Measurements from ENCODE around the gene LRRFIP1. TPM values are rescaled to one million over a fixed set of nuclear protein-coding genes. Genes with fewer than 3 reads are reported as not detected.

The LRRFIP1 gene
- total and polyA plus RNA-seq, 8 donors, result 18.4 to 55.0 (median 31.7) TPM

DNA sequence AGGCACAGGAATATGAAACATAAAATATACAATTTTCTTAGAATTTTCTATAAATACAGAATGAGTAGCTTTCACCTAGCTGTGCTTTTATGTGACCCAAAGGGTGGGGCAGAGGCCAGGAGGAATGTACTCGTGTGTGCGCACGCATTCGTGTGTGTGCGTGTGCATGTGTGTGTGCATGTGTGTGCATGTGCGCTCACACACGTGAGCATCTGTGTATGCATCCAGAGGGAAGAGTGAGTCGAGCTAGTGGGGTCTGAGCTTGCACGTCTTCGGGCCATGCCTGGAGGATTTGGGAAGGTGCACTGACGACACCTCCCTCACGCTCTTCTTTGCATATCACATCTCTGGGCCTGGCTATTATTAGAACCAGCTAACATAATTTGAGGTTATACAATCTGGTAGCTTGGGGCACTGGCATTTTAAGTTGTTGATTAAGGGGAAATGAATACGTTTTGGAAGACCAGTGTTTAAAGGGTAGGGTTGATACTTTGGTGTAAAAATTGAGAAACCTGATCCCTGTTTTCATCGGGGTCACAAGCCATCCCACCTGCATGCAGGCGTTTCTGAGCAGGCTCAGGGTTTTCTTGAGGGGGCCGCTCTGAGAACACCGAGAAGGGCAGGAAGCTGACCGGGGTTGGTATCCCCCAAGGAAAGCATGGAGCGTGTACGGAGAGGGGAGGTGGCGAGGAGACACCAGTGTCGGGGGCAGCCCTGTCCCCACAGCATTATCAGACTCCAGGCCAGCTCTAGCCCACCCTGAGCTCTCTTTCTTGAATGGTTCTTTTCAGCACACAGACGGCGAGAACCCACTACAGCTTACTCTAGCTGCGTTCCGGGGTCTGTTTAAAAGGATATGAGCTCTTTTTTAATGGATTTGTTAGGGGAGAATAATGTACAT is 85.3 kb downstream of the LRRFIP1 start:
- H3K4me3 ChIP-seq, result no peak overlapping the region
- peaks cover 0 to 2% (median 0%) of the 10 kb centered on the region in 3 donors for H3K36me3 ChIP-seq
- ATAC-seq (no peak), DNase-seq (peak in 1 of 6 donors; percentile 5), FAIRE-seq (no peak)
- no peaks in the 10 kb centered on the region for H3K27me3 ChIP-seq
- no peaks in the 10 kb centered on the region for H3K9me3 ChIP-seq
- WGBS, 2 donors, result 94 to 96% methylated on average over 26 of the region's 26 CpGs
- TF ChIP-seq, protein P1, sequence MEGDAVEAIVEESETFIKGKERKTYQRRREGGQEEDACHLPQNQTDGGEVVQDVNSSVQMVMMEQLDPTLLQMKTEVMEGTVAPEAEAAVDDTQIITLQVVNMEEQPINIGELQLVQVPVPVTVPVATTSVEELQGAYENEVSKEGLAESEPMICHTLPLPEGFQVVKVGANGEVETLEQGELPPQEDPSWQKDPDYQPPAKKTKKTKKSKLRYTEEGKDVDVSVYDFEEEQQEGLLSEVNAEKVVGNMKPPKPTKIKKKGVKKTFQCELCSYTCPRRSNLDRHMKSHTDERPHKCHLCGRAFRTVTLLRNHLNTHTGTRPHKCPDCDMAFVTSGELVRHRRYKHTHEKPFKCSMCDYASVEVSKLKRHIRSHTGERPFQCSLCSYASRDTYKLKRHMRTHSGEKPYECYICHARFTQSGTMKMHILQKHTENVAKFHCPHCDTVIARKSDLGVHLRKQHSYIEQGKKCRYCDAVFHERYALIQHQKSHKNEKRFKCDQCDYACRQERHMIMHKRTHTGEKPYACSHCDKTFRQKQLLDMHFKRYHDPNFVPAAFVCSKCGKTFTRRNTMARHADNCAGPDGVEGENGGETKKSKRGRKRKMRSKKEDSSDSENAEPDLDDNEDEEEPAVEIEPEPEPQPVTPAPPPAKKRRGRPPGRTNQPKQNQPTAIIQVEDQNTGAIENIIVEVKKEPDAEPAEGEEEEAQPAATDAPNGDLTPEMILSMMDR (IDR thresholded peaks at IDR 0.05), result no peak
- H3K4me1 ChIP-seq, result peaks cover 0 to 17% (median 7%) of the 10 kb centered on the region in 3 donors
- intact Hi-C loops (cut with DNase I), result no loop called here
- no peak overlapping the region for H3K27ac ChIP-seq

DNA sequence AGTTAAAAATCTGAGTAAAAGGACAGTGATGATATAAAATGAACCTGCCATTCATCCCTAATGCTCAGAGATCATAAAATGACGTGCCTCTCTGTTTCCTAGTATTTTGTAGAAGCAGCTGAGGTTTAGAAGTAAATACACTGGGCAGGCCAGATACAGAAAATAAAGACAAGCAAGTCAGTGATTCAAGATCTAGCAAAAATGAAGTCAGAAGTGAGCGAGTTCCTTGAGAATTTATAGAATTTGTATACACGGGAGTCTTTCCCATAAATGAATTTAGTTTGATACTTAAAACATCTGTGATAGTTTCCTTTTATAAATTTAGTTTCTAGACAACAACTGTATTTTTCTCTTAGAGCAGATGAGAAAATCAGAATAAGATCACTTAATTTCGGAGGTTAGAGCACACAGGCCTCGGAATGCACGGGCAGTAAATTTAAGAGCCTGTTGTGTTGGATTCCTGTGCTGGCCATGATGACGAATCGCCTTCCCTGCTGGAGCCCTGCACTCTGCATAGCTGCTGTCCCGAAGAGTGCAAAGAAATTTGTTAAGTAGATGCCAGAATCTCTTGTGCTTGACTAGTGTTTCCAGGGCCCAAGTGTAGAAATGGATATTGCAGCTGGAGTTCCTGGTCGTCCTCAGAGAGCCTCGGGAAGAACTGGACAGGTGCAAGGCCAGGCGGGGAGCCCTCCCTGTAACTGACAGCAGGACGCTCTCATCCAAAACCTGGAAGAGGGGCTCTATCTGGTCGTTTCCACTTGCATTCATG is 87.5 kb downstream of the LRRFIP1 start:
- peak overlapping the region in 2 of 4 donors; percentile 39 to 60 for H3K27ac ChIP-seq
- no peaks in the 10 kb centered on the region for H3K27me3 ChIP-seq
- peak overlapping the region in 1 of 4 donors; percentile 19 for H3K4me3 ChIP-seq
- WGBS, 2 donors, result 60 to 61% methylated on average over 14 of the region's 14 CpGs
- H3K4me1 ChIP-seq, result peaks cover 0 to 17% (median 7%) of the 10 kb centered on the region in 3 donors
- peak; percentile 50 to 62 (median 62) for ATAC-seq
- no peaks in the 10 kb centered on the region for H3K9me3 ChIP-seq
- H3K36me3 ChIP-seq, result peaks cover 0 to 2% (median 0%) of the 10 kb centered on the region in 3 donors
- peak; percentile 32 for FAIRE-seq
- intact Hi-C loops (cut with DNase I), result no loop called here
- DNase-seq, result peak in 1 of 6 donors; percentile 25
- TF ChIP-seq, protein P1 (IDR thresholded peaks at IDR 0.05), result no peak

DNA sequence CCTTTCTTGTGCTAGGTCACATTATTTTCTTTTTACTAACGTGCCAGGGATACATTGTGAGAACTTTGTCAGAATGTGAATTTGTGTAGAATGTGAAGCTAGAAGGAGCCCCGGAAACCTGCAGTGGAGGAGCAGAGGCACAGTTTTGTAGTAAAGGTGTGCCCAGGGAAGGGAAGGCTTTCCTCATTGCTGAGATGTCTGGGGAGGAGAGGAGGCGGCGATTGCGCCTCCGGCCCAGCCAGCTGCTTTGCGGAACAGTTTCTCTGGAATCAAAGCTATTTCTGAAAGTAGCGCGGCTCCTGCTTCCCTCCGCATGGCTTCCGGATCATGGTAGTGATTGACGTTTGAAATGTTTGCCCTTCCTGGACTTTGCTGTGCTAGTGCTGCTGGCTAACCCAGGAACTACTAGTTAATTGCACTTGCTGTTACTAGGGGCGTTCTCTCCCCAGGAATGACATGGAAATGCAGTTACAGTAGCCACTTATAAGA is 88.1 kb downstream of the LRRFIP1 start:
- peak overlapping the region in 2 of 4 donors; percentile 39 to 60 for H3K27ac ChIP-seq
- H3K36me3 ChIP-seq, result peaks cover 0 to 2% (median 0%) of the 10 kb centered on the region in 3 donors
- ATAC-seq (peak; percentile 82 to 97 (median 92)), FAIRE-seq (peak; percentile 23), DNase-seq (peak in 3 of 6 donors; percentile 37 to 64 (median 57))
- no peaks in the 10 kb centered on the region for H3K27me3 ChIP-seq
- H3K4me1 ChIP-seq, result peaks cover 0 to 17% (median 7%) of the 10 kb centered on the region in 3 donors
- TF ChIP-seq, protein P1 (IDR thresholded peaks at IDR 0.05), result no peak
- intact Hi-C loops (cut with DNase I), result no loop called here
- WGBS, 2 donors, result 7 to 14% methylated on average over 13 of the region's 13 CpGs
- H3K4me3 ChIP-seq, result peak overlapping the region in 1 of 4 donors; percentile 19
- no peaks in the 10 kb centered on the region for H3K9me3 ChIP-seq

DNA sequence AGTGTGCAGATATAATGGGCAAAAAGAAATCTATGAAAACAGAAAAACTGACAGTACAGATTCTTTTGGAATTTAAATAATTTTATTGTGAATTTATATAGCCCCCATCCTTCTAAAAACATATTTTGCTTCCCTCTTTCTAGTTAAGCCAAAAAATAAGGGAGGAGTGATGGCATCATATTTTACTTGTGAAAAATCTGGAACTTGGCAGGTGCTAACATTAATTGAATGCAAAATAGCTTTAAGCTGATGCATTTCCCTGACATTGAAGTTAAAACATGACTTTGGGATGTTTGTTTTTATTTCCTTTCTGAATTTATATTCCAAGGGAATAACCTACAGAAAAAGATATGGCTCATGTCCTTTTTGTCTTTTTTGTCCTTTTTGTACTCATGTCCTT is 88.6 kb downstream of the LRRFIP1 start:
- no peak overlapping the region for H3K4me3 ChIP-seq
- no peaks in the 10 kb centered on the region for H3K9me3 ChIP-seq
- H3K27me3 ChIP-seq, result no peaks in the 10 kb centered on the region
- TF ChIP-seq, protein P1 (IDR thresholded peaks at IDR 0.05), result no peak
- no peak for DNase-seq
- H3K27ac ChIP-seq, result peak overlapping the region in 2 of 4 donors; percentile 39 to 60
- no peak for ATAC-seq
- no peak for FAIRE-seq
- peaks cover 0 to 2% (median 0%) of the 10 kb centered on the region in 3 donors for H3K36me3 ChIP-seq
- H3K4me1 ChIP-seq, result peaks cover 0 to 17% (median 7%) of the 10 kb centered on the region in 3 donors
- intact Hi-C loops (cut with DNase I), result no loop called here

All from pancreas (tissue), 10 donors.